Stimulated activated CD4-positive, alpha-beta T cell treated with anti-CD3 and anti-CD28 coated beads, Interleukin-12 subunit alpha, Interleukin-12 subunit beta, amount 100 ng/mL, for 24 hours (primary cell): ENCODE data around the gene PCAT6.

Source experiments
- DNase-seq, 2 experiments: peaks; one replicate each; pipeline ENCODE4 v3.0.0-alpha.2; 2020; ENCODE audit warnings: low read depth in 2 of 2

The PCAT6 gene

GRCh38 chr1:202848191-202848542 is 37.4 kb downstream of the PCAT6 start:
- DNase-seq, result no peak

GRCh38 chr1:202850593-202851362 is 40.0 kb downstream of the PCAT6 start:
- DNase-seq, result no peak

- DNase-seq, result peak in 1 of 2 experiments; percentile 28
Observed at GRCh38 chr1:202852163-202852904, 41.6 kb downstream of the PCAT6 start.

- DNase-seq, result no peak
Observed at GRCh38 chr1:202854787-202855186, 44.0 kb downstream of the PCAT6 start.

GRCh38 chr1:202856014-202856413 is 45.3 kb downstream of the PCAT6 start:
- no peak for DNase-seq

- DNase-seq, result no peak
Observed at GRCh38 chr1:202857136-202857610, 46.4 kb downstream of the PCAT6 start.

DNA sequence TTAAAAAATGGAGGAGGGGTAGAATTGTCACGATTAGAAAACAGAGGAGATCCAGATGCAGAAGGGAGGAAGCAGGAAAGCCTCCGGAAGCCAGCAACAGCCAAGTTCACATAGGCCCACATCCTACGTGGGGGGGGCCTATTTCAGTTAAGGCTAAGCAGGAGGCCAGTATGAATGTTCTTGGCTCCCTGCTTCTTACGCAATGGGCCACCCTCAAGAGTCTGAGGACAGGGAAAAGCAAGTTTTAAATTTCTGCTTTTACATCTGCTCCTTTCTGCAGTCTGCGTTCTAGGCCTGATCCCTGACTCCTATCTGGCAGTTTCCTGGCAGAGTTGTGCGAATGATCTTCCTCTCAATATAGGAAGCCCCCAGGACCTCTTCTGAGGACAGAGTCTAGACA is 47.6 kb downstream of the PCAT6 start:
- no peak for DNase-seq

DNA sequence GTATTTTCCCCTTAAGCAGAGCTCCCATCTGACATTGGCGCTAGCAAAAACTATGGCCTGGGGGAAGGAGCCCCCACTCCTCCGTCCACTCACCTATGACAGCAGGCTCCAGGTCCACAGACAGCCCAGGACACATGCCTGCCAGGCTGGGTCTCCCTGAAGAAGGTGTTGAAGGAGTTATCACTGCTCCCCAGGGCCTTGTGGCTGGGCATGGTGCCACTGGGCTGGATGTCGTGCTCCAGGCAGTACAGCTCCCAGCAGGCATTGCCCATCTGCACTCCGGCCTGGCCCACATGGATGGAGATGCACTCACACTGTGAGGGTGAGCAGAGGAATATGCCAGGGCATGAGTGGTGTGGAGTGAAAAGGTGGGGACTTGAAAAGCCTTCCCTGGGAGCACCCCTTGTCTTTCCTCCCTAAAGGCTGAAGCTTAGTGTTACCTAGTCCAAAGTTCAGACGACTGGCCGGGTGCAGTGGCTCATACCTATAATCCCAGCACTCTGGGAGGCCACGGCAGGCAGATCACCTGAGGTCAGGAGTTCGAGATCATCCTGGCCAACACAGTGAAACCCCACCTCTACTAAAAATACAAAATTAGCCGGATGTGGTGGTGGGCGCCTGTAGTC is 48.1 kb downstream of the PCAT6 start:
- no peak for DNase-seq

DNA sequence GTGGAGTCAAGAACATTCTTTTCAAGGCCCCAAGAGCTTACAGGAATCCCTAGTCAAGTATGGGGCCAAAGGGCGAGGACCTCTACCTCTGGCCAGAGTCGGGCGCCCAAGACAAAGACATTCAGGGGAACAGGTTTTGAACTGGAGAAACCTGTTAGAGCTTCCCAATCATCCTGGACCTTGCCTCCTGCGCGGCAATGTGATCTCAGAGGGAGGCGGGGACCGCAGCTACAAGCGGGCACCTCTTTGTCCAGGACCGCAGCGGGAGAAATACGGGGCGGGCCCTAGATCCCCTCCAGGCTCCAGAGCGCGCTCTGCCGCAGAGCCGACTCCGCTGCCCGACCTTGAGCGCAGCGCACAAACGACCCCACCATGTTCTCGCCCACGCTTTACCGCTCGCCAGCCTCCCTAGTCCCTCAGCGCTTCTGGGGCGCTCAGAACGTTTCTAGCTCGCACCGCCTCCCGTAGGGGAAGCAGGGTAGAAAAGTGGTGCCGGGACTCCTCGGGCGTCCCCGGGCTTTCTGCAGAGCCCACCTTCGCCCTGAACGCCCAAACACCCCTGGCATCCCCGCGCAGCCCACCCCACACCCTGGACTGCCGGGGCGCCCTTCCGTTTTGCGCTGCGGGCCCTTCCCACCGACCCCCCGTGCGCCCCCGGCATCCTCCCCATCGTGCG is 50.1 kb downstream of the PCAT6 start:
- DNase-seq, result peak in 1 of 2 experiments; percentile 14
